ENCODE results near the gene UROC1. TPM values are rescaled to one million over a fixed set of nuclear protein-coding genes. Genes with fewer than 3 reads are reported as not detected.

The UROC1 gene
- total and polyA plus RNA-seq, 9 of the 15 experiments (the other 6 are each of a cell fraction or from before 2014, with no cell fraction given): not detected

- FAIRE-seq (no peak), DNase-seq (ENCODE audit: extremely low read depth in 1 of 4, low spot score in 3 of 4) (no peak), ATAC-seq (no peak)
- Histone ChIP-seq H3K4me2 (ENCODE audit: insufficient read depth, low read length) (no peak overlapping the region), H3K27ac (ENCODE audit: extremely low read depth, low read depth, low read length) (no peak overlapping the region), H3K4me3 (no peak overlapping the region), H3K79me2 (ENCODE audit: control insufficient read depth, insufficient read depth, low read length) (no peaks in the 10 kb centered on the region), H3K4me1 (replicated peaks in 1 of 2; ENCODE audit: control insufficient read depth in 2 of 2, insufficient read depth in 2 of 2, low read length in 2 of 2) (peaks cover 0 to 12% of the 10 kb centered on the region in 2 experiments; a peak in 2 of 5 replicates), H3K9me1 (ENCODE audit: control insufficient read depth, insufficient read depth, low read length) (no peaks in the 10 kb centered on the region), H3K9me3 (replicated peaks; ENCODE audit: control insufficient read depth, insufficient read depth, low read depth, low read length) (no peaks in the 10 kb centered on the region), H3K36me3 (ENCODE audit: control insufficient read depth, insufficient read depth, low read length) (no peaks in the 10 kb centered on the region), H4K20me1 (replicated peaks; ENCODE audit: control insufficient read depth, insufficient read depth, low read length) (peaks cover 3% of the 10 kb centered on the region; the same call in 1 of the 2 replicates), H3K27me3 (ENCODE audit: control insufficient read depth in 2 of 2, insufficient read depth in 2 of 2, low read length in 2 of 2) (peaks cover 0 to 11% of the 10 kb centered on the region in 2 experiments; a peak in 1 of 5 replicates), H3K9ac (ENCODE audit: insufficient read depth in 1 of 2, low read depth in 2 of 2, low read length in 2 of 2) (no peak overlapping the region), H2AFZ (ENCODE audit: low read depth, low read length) (no peak overlapping the region)
- no TSS peak for BruUV-seq (replicated peaks)
- ChIA-PET CTCF (ENCODE audit: low intra/inter-chr PET ratio) (no interaction called here), POLR2A (interaction anchor here (0.6 kb wide), 1 partner anchor 106 kb away, joined by 4 read pairs; no protein-coding TSS in a partner anchor)
- intact Hi-C loops (cut with micrococcal nuclease): loop anchor here (10.0 kb wide), 2 partner anchors 145 to 225 kb away; no protein-coding TSS in a partner anchor
- TF ChIP-seq SIN3A (IDR thresholded peaks at IDR 0.05; ENCODE audit: borderline replicate concordance in 2 of 2, control insufficient read depth in 1 of 2, low read depth in 2 of 2, low read length in 2 of 2) (no peak), ARID3A (IDR thresholded peaks at IDR 0.05; ENCODE audit: borderline replicate concordance, low read depth, low read length) (no peak), ZNF224 (CRISPR knock-in tag; IDR thresholded peaks at IDR 0.05) (no peak), JUN (IDR thresholded peaks at IDR 0.05; ENCODE audit: borderline replicate concordance, low read depth, low read length) (no peak), JUN (CRISPR knock-in tag; IDR thresholded peaks at IDR 0.05; ENCODE audit: borderline replicate concordance) (no peak), NCOA2 (IDR thresholded peaks at IDR 0.05; ENCODE audit: partially characterized antibody in 2 of 2) (no peak), RBM15 (IDR thresholded peaks at IDR 0.05; ENCODE audit: insufficient read depth, low read length) (no peak), BDP1 (IDR thresholded peaks at IDR 0.05; ENCODE audit: insufficient read depth, insufficient read length) (no peak), ZNF644 (tag; IDR thresholded peaks at IDR 0.05; ENCODE audit: low read depth) (no peak), ZKSCAN3 (CRISPR knock-in tag; IDR thresholded peaks at IDR 0.05) (no peak), MTF1 (CRISPR knock-in tag; IDR thresholded peaks at IDR 0.05; ENCODE audit: borderline replicate concordance) (no peak), DEAF1 (CRISPR knock-in tag; IDR thresholded peaks at IDR 0.05) (no peak)
- WGBS (ENCODE audit: insufficient coverage, low coverage, missing lambda C conversion rate): 0% methylated on average over 10 of the region's 10 CpGs
- in situ Hi-C loops (cut with MboI): no loop called here
Observed at GRCh38 chr3:126519506-126520455, 2.2 kb upstream of the UROC1 start.
